Activated CD4-positive, alpha-beta T cell treated with anti-CD3 and anti-CD28 coated beads for 48 hours (primary cell): ENCODE results near the gene CAPN7.
A peak's percentile ranks its signal among the peaks of the same experiment; 100 is the strongest.

ENCODE experiments used
- DNase-seq: peaks from one replicate; pipeline ENCODE4 v3.0.0-alpha.2; 2020

CAPN7 gene

DNA sequence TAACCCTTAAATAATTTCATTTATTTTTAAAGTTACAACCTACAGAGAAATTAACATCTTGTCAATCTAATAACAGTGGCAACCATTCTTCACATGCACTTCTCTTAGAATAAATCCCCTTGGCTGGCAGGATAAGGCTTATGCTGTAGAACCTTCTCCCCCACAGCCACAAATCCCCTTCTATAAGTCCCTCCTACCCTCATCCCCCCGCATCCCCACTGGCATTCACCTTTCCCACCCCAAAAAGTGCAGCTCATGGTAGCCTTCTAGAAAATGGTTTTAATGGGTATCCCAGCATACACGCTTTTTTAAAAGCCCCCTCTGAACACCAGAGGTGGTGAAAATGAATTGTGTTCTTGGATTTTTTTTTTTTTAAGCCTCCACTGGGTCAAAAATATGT, 49.2 kb downstream of the CAPN7 start:
- no peak for DNase-seq

GRCh38 chr3:15256861-15257341, 50.9 kb downstream of the CAPN7 start:
- no peak for DNase-seq

- DNase-seq = no peak
These were observed 52.7 kb downstream of the CAPN7 start for GRCh38 chr3:15258720-15259119.

DNA sequence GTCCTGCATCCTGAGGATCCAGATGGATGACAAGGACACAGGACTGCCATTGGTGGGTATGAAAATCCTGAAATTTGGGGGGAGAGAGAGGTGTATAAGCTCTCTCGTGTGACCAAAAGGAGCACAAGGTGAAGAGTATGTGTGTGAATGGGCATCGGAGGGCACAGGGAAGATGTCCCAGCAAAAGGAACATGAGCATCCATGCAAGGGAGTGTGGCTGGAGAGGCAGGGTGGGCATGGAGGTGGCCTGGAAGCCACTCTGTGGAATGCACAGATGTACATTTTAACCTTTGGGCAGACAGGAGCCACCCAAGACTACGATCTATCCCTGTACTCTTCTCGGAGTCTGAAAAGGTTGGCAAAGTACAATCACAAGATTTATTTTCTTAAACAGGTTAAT, 54.5 kb downstream of the CAPN7 start:
- no peak for DNase-seq

GRCh38 chr3:15261274-15261673, 55.2 kb downstream of the CAPN7 start:
- DNase-seq = no peak

GRCh38 chr3:15262021-15262420, 56.0 kb downstream of the CAPN7 start:
- no peak for DNase-seq

DNA sequence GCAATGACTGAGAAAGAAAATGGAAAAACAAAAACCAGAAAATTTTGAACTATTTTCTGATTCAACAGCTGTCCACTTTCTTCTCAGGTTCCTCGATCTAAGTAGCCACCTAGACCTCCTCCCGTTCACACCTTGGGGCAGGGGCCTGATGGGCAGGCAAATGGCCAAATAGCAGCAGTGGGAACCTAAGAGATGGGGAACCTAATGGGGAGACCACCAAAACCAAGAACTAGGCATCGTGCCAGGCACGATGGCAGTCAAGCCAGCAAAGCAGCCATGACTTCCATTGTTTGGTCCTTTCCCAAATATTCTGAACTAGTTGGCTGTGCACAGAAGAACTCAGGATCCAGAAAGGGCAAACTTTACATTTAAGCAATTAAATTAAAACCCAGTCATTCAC, 57.1 kb downstream of the CAPN7 start:
- DNase-seq = no peak

DNA sequence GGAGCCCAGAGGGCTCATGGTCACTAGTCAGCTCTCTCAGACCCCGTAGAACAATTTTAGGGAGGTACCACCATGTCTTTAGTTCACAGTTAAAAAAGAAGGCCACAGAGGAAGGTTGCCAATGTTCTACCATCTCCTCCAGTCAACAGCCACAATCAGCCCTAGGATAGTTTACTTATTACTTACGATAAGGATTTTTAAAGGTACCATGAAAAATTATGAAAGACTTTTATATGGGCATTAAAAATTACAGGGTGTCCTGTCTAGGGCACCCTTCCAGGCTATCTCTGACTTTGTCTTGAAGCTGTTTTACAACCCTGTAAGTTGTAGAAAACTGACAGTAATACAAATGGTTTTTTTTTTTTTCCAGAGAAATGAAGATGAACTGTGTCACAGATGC, 57.9 kb downstream of the CAPN7 start:
- no peak for DNase-seq

DNA sequence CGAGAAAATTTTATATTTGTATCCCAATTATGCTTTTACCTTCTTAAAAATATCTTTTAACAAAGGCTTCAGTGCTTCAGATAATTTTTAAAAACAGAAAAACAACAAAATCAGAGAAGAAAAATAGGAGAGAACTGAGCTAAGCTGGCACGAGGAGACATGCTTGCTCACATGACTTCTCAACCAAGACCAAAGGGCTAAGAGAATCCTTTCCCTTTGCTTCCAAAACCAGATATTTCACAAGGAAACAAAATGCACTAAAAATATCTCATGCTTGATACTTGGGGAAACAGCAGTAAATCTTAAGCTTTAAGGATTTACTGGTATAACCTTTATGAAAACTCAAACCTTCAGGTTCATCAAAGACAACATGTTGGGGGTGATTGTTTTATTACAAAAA, 58.4 kb downstream of the CAPN7 start:
- no peak for DNase-seq

DNA sequence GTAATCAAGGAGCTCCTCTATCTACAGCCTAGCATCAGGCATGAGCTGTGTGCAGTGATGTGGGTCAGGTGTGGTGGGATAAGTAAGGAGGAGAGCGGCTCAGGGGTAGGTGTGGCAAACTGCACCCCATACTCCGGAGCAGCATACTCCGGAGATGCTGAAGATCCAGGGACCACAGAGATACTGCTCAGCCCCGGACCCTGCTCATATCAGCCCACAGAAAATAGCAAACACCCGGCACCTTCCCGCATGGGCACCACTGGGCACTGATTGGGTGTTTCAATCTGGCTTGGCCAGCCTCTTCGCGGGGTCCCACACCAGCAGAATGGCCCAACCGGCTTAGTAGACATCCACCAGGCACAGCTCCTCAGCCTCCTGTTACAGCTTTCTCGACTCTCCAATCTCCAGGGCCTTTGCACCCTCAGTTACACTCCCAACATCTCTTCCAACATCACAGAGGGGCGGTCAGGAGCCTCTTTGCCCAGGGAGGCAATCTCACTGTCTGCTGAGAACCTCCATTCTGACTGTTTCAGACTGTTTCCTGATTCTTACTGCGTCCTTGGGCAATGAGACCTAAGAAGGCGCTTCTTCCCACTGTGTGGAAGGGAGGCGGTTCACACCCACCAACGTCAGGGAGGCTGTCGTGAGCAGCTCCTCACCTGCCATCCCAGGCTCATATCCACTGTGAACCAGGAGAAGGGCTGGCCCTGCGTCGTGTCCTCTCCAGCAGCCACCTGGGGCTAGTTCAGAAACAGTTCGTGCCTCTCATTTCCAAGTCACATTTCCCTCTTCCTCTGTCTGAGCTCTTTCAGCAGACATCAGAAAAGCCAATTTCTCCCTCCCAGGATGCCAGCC, 59.8 kb downstream of the CAPN7 start:
- no peak for DNase-seq

- no peak for DNase-seq
These were observed 60.7 kb downstream of the CAPN7 start for GRCh38 chr3:15266510-15267376.

DNA sequence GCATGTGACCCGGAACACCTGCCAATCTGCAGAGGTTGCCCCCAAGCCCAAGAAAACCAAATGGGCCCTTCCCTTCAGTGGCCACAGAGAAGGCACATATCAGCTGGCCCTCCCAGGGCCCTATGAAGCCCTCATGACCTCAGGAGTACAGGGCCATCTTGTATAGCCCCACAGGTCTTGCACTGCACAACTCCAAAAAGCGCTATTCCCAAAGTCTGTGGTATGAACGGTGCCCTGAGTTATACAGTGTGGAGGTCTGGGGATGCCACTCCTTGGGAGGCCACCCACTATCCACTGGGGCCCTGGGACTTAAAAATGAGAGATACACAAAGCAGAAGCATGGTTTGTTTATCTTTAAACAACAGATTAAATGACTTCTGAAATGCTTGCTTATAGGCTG, 61.5 kb downstream of the CAPN7 start:
- DNase-seq = no peak

GRCh38 chr3:15268033-15268631, 62.1 kb downstream of the CAPN7 start:
- peak; percentile 91 for DNase-seq

DNA sequence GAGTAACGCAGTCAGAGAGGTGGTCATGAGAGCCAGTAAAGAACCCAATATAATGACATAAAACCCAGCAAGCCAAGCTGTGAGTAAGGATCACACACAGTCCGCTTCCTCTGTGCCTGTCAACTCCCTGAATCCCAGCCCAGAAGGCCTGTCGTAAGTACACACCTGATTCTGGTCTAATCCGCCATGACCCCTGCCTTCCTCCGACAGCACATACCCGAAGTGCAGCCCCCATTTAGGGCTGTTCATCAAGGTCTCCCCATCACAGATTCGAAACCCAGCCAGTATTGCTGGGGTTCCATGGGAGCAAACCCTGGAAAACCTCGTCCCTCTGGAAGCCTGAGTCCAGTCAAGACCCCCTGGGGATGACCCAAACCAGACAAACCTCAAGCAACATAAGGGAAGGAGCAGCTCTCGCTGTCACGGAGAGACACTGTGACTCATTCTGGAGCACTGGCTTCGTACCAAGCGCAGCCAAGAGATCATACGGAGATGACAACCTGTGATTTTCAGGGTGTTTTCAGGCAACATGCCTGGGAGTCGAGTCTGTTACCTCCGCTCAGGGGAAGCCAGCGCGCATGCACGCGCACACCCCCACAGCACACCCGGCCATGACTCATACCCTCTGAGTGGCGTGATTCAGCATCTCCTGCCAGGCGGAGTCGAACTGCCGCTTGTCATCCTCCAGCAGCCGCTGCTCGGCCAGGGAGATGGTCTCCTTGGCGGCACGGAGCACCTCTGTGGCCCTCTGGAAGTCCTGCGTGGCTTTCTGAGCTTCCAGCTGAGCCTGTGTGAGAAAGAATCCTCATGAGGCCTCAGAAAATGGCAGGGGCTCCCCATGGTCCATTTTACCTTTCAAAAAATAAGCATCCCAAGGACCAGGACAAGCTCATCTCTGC, 63.3 kb downstream of the CAPN7 start:
- DNase-seq = peak; percentile 92

DNA sequence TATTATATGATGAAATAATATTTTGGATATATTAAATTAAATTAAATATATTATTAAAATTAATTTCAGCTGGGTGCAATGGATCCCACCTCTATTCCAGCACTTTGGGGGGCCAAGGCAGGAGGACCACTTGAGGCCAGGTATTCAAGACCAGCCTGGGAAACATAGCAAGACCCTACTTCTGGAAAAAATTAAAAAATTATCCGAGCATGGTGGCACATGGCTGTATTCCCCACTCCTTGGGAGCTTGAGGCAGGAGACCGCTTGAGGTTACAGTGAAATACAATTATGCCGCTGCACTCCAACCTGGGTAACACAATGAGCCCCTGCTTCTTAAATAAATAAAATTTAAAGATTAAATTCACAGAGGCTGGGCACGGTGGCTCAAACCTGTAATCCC, 65.0 kb downstream of the CAPN7 start:
- DNase-seq = no peak

DNA sequence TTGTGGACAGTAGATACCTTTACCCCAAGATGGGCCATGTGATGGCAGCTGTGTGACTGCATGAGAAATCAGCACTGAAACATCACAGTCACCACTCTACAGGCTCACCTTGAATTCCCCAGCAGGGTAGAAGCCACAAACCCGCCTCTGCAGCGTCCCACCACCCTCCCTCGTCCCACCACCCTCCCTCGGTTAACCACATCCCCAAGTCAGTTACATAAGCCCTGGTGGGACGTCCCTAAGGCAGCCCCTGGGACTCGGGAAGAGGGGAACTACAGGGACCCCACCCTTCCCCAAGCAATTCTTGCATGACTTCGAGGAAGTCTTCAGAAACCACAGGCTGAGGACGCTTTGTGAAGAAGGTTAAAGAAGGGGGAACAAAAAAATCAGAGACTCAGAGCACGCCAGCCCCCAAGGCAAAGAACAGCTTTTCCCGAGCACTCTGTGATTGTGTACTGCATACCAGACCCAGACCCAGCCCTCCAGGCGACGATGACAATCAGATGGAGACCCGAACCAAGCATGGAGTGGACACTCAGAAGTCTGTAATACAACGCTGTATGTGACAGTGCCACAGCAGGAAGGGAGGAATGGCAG, 65.8 kb downstream of the CAPN7 start:
- DNase-seq = peak; percentile 69

DNA sequence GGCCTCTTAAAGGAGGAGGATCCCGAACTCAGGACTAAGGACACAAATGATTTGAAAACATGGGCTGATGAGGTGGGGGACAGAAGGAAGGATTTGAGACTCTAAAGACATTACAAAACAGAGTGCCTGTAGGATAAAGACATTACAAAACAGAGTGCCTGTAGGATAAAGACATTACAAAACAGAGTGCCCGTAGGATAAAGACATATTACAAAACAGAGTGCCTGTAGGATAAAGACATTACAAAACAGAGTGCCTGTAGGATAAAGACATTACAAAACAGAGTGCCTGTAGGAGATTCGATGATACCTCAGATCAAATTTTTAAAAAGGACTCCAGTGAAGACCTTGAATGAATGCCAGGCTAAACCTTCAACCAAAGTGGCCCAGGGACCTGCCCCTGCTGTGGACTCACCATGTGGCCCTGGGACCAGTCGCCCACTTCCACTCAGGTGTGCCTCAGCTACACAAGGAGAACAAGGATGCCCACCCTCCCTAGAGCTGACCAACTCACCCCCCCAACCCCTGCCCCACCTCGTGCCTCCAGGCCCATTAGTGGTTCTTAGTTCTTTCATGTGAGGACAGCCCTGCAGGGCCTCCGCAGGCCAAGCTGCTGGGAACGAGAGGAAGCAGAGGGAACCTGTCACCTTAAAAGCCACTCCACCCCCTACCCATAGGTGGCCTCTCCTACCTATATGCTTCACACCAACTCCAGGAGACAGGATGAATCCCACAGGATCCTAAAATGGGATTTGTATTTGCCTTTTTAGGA, 66.6 kb downstream of the CAPN7 start:
- no peak for DNase-seq

DNA sequence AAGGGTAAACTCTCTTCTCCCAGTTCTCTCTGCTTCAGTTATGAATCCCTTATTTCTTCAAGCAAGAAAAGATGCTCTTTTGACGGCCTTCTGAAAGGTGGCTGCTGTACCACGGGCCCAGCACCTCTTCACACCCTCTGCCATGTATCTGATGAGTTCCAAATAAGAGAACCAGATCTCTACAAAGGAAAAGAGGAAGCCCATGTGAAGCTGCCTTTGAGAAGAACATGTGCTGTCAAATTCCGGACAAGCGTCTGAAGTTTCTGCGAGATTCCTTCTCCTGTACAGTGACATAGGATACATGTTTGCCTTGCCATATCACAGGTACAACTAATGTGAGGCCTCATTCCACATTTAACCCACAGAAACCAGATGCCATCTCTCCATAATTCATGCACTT, 67.2 kb downstream of the CAPN7 start:
- DNase-seq = no peak

DNA sequence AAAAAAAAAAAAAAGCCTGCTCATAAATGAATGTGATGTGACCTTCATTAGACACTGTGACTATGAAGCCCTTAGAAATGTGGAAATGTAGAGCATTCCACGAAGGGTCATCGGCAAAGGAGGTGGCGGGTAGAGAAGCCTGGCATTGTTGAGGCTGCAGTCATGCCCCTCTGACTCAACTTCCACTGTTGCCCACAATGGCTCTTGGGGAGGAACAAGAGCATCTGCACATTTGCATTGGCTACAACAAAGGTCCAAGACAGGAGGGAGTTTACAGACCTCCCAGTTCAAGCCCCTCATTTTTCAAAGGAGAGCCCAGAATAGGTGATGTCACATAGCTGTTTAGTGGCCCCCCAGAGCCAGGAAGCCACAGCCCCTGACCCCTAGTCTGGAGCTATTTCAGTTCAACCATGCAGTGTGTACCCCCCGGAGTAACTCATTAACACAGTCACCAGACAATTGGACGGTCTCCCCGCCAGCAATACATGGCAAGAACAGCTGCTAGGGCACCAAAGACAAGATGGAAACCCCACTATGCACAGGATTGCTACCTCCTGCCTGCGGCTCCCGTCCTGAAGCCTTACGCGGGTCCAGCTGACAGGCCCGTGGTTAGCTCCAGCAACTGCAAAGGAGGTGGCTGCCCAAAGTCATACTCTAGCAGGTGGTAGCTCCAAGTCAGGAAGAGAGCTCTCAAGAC, 70.1 kb downstream of the CAPN7 start:
- DNase-seq = no peak

GRCh38 chr3:15277861-15278500, 71.9 kb downstream of the CAPN7 start:
- DNase-seq = no peak
